Mucosa of stomach (tissue), 1 donor: ENCODE measurements around the gene TSC2.
"Not testable (repeated sequence)": the region's sequence is repeated elsewhere in the genome, so short reads cannot be mapped to it uniquely, and the experiment has no call there.

ENCODE experiments used
- H3K27me3 ChIP-seq: one replicate; pipeline ENCODE4 v1.7.0; 2013; ENCODE audit warnings: mild to moderate bottlenecking, low read length; ENCODE audit not compliant: control insufficient read depth, insufficient read depth
- H3K36me3 ChIP-seq: one replicate; pipeline ENCODE4 v1.7.0; 2013; ENCODE audit warnings: low read length; ENCODE audit not compliant: control insufficient read depth, insufficient read depth
- H3K4me1 ChIP-seq: one replicate; pipeline ENCODE4 v1.7.0; 2013; ENCODE audit warnings: mild to moderate bottlenecking, low read length; ENCODE audit not compliant: control insufficient read depth, insufficient read depth
- H3K4me3 ChIP-seq: one replicate; pipeline ENCODE4 v1.7.0; 2013; ENCODE audit warnings: low read length
- H3K9ac ChIP-seq: one replicate; pipeline ENCODE4 v1.7.0; 2013; ENCODE audit warnings: mild to moderate bottlenecking, low read length, moderate library complexity
- H3K9me3 ChIP-seq: one replicate; pipeline ENCODE4 v1.7.0; 2013; ENCODE audit warnings: mild to moderate bottlenecking, low read length, moderate library complexity; ENCODE audit not compliant: control insufficient read depth
- donor health status: Pancreatic carcinoma.

Gene TSC2

GRCh38 chr16:2135071-2135470 is 87.3 kb downstream of the TSC2 start:
- not testable (repeated sequence) for H3K4me1 ChIP-seq, H3K9me3 ChIP-seq, H3K4me3 ChIP-seq, H3K36me3 ChIP-seq, H3K9ac ChIP-seq, H3K27me3 ChIP-seq

GRCh38 chr16:2135770-2136490 is 88.1 kb downstream of the TSC2 start, which contains the start of gene PKD1:
Gene PKD1, minus strand, starts transcription at chr16:2135898. Its CDS starts 209 bp downstream, at chr16:2135689.
- not testable (repeated sequence) for H3K27me3 ChIP-seq, H3K4me1 ChIP-seq, H3K9me3 ChIP-seq, H3K9ac ChIP-seq, H3K36me3 ChIP-seq, H3K4me3 ChIP-seq
